Stomach smooth muscle (tissue), 2 donors: Measurements from ENCODE around the gene SLC16A13.

Source experiments
- H3K27ac ChIP-seq: one replicate; pipeline ENCODE4 v1.7.0; 2013; ENCODE audit warnings: mild to moderate bottlenecking, low read length, inconsistent platforms
- H3K27me3 ChIP-seq, 2 donors: one replicate each; pipeline ENCODE4 v1.7.0; 2013; ENCODE audit warnings: low read length in 2 of 2; ENCODE audit not compliant: insufficient read depth in 2 of 2, control insufficient read depth in 1 of 2
- H3K36me3 ChIP-seq, 2 donors: one replicate each; pipeline ENCODE4 v1.7.0; 2013; ENCODE audit warnings: low read length in 2 of 2; ENCODE audit not compliant: control insufficient read depth in 2 of 2, insufficient read depth in 2 of 2
- H3K4me1 ChIP-seq: one replicate; pipeline ENCODE4 v1.7.0; 2013; ENCODE audit warnings: low read length; ENCODE audit not compliant: control insufficient read depth, insufficient read depth
- H3K4me3 ChIP-seq, 2 donors: one replicate each; pipeline ENCODE4 v1.7.0; 2013; ENCODE audit warnings: low read length in 2 of 2
- H3K9ac ChIP-seq, 2 donors: one replicate each; pipeline ENCODE4 v1.7.0; 2013; ENCODE audit warnings: low read length in 2 of 2, mild to moderate bottlenecking in 1 of 2
- H3K9me3 ChIP-seq, 2 donors: one replicate each; pipeline ENCODE4 v1.7.0; 2013; ENCODE audit warnings: low read length in 2 of 2; ENCODE audit not compliant: control insufficient read depth in 2 of 2
- donor health status: healthy.
- donor health status: Pancreatic carcinoma.

Gene SLC16A13

DNA sequence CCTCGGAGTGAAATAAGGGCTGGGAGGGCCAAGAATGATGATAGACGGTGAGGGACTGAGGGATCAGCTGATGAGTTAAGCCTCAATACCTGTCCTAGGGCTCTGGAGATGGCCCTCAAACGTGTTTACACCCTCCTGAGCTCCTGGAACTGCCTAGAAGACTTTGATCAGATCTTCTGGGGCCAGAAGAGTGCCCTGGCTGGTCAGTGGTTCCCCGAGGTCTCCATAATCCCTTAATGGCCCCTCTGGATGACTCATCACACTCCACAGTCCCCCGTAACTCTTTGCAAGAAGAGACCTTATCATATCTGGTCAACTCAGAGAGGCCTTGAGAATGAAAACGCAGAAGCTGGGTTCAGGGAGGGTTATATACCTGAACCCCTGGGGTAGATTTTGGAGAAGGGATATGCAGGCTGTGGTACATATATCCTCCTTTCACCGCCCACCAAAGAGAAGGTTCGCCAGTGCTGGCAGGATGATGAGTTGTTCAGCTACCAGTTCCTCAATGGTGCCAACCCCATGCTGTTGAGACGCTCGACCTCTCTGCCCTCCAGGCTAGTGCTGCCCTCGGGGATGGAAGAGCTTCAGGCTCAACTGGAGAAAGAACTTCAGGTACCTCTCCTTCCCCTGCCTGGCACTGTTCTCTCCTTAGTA lies 36.8 kb upstream of the SLC16A13 start:
- Histone ChIP-seq H3K36me3 (peaks cover 24 to 29% of the 10 kb centered on the region in 2 donors), H3K27me3 (peaks cover 7 to 11% of the 10 kb centered on the region in 2 donors), H3K9me3 (no peaks in the 10 kb centered on the region), H3K27ac (no peak overlapping the region), H3K4me3 (no peak overlapping the region), H3K4me1 (peaks cover 13% of the 10 kb centered on the region), H3K9ac (no peak overlapping the region)

DNA sequence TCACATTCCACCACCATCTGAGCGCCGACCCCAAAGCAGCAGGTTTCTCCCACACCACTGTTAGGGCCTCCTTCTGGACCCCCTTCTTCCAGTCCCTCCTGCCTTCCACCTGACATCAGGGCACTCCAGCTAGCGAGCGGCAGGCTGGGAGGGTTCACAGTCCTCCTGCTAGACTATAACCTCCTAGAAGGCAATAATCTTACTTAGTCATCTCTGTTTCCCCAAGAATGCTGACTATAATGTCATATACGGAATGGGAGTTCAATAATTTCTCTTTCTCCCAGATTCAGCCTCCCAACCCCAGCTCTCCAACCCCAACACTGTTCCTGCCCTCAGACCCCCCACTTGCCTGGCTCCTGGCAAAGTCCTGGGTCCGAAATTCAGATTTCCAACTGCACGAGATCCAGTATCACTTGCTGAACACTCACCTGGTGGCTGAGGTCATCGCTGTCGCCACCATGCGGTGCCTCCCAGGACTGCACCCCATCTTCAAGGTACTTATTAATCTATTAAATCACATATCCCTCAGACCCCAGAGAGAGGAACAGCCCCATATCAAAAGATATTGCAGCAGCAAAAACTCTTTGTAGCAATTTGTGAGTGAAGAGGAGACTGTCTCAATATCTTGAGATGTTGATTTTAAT lies 34.4 kb upstream of the SLC16A13 start:
- Histone ChIP-seq H3K9ac (no peak overlapping the region), H3K27ac (no peak overlapping the region), H3K4me1 (no peaks in the 10 kb centered on the region), H3K4me3 (no peak overlapping the region), H3K9me3 (no peaks in the 10 kb centered on the region), H3K36me3 (peaks cover 24 to 29% of the 10 kb centered on the region in 2 donors), H3K27me3 (no peaks in the 10 kb centered on the region)

GRCh38 chr17:7002288-7003047 lies 33.3 kb upstream of the SLC16A13 start:
- H3K36me3 ChIP-seq, result peaks cover 24 to 29% of the 10 kb centered on the region in 2 donors
- no peaks in the 10 kb centered on the region for H3K27me3 ChIP-seq
- H3K9ac ChIP-seq, result no peak overlapping the region
- H3K27ac ChIP-seq, result no peak overlapping the region
- no peaks in the 10 kb centered on the region for H3K4me1 ChIP-seq
- no peaks in the 10 kb centered on the region for H3K9me3 ChIP-seq
- H3K4me3 ChIP-seq, result no peak overlapping the region

DNA sequence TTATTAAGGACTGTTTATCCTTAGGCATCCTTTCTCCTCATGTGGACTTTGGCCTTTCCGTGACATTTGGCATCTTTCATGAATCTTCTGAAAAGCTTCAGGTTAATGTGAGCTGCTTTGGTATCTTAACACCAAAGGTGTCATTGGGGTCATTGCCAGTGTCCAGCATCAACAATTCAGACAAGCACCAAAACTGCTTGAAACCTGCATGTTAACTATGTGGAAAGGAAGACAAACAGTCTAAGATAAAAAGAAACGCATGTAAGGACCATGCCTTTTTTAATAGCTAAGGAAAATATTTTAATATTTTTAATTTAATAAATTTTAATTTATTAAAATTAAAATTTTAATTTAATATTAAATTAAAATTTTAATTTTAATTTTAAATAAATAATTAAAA lies 32.1 kb upstream of the SLC16A13 start:
- Histone ChIP-seq H3K36me3 (peaks cover 22 to 27% of the 10 kb centered on the region in 2 donors), H3K9ac (no peak overlapping the region), H3K4me3 (no peak overlapping the region), H3K9me3 (no peaks in the 10 kb centered on the region), H3K27me3 (no peaks in the 10 kb centered on the region), H3K27ac (no peak overlapping the region), H3K4me1 (no peaks in the 10 kb centered on the region)

- H3K9me3 ChIP-seq, result no peaks in the 10 kb centered on the region
- peaks cover 19 to 22% of the 10 kb centered on the region in 2 donors for H3K36me3 ChIP-seq
- no peak overlapping the region for H3K27ac ChIP-seq
- H3K27me3 ChIP-seq, result no peaks in the 10 kb centered on the region
- peaks cover 1% of the 10 kb centered on the region for H3K4me1 ChIP-seq
- no peak overlapping the region for H3K9ac ChIP-seq
- no peak overlapping the region for H3K4me3 ChIP-seq
Measured at GRCh38 chr17:7004398-7005253, 31.2 kb upstream of the SLC16A13 start.

- Histone ChIP-seq H3K9me3 (no peaks in the 10 kb centered on the region), H3K9ac (no peak overlapping the region), H3K27ac (no peak overlapping the region), H3K4me1 (peaks cover 10% of the 10 kb centered on the region), H3K36me3 (peaks cover 15 to 17% of the 10 kb centered on the region in 2 donors), H3K4me3 (no peak overlapping the region), H3K27me3 (no peaks in the 10 kb centered on the region)
Measured at GRCh38 chr17:7005716-7006115, 30.1 kb upstream of the SLC16A13 start.

DNA sequence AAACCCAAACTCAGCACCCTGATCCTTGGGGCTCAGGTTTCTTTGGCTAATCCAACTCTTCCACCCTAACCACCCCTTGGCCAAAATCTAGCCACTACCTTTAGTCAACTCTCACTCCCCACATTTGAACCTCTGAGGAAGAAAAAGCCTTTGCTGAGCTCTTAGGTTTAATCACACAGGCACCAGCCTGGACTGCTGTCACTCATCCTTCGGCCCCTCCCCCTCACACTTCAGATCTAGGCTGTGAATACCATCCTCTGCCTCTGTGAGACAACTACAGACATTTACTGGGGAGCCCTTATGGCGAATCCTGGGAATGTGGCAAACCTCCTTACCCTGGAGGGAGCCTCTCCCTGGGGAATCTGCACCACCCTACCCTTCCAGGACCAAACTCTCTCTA lies 28.7 kb upstream of the SLC16A13 start:
- Histone ChIP-seq H3K4me3 (no peak overlapping the region), H3K9me3 (no peaks in the 10 kb centered on the region), H3K27me3 (no peaks in the 10 kb centered on the region), H3K4me1 (peaks cover 18% of the 10 kb centered on the region), H3K27ac (no peak overlapping the region), H3K36me3 (peaks cover 4 to 8% of the 10 kb centered on the region in 2 donors), H3K9ac (no peak overlapping the region)

DNA sequence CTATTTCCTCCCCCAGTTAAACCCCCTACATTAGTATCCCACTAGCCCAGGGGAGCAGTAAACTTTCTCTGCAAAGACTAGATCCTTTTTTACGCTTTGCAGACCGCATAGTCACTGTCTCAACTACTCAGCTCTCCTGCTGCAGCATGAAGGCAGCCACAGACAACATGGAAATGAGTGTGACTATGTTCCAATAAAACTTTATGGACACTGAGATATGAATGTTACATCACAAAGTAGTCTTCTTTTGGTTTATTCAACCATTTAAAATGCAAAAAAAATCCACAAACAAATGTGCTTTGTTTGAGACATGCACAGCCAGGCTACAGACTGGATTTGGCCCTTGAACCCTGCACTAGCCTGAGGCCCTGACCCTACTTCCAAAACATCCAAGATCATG lies 25.3 kb upstream of the SLC16A13 start:
- H3K4me3 ChIP-seq, result peak overlapping the region; percentile 82 to 98
- peaks cover 39% of the 10 kb centered on the region for H3K4me1 ChIP-seq
- H3K9ac ChIP-seq, result peak overlapping the region in 1 of 2 donors; percentile 22
- H3K36me3 ChIP-seq, result peaks cover 3 to 5% of the 10 kb centered on the region in 2 donors
- no peak overlapping the region for H3K27ac ChIP-seq
- H3K9me3 ChIP-seq, result no peaks in the 10 kb centered on the region
- no peaks in the 10 kb centered on the region for H3K27me3 ChIP-seq

GRCh38 chr17:7011415-7011814 lies 24.4 kb upstream of the SLC16A13 start:
- Histone ChIP-seq H3K27ac (no peak overlapping the region), H3K27me3 (no peaks in the 10 kb centered on the region), H3K4me3 (peak overlapping the region; percentile 82 to 98), H3K9ac (peak overlapping the region; percentile 89 to 93), H3K9me3 (no peaks in the 10 kb centered on the region), H3K4me1 (peaks cover 43% of the 10 kb centered on the region), H3K36me3 (peaks cover 3 to 5% of the 10 kb centered on the region in 2 donors)

DNA sequence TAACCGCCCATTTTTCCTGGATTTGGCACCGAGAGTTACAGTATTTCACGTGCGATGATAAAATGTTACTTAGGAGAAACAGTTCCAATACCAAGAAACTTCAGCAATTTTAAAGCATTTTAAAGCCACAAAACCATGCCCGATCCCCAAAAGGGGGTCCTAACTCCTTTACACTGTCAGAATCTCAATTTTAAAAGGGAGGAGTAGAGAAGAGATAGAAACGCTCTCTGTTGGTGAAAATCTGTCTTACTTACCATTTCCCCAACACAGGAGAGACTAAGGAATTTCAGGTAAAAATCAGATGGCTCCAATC lies 23.9 kb upstream of the SLC16A13 start:
- peaks cover 48% of the 10 kb centered on the region for H3K4me1 ChIP-seq
- H3K9ac ChIP-seq, result peak overlapping the region; percentile 89 to 93
- peaks cover 6 to 8% of the 10 kb centered on the region in 2 donors for H3K36me3 ChIP-seq
- no peaks in the 10 kb centered on the region for H3K9me3 ChIP-seq
- H3K27ac ChIP-seq, result peak overlapping the region; percentile 94
- no peaks in the 10 kb centered on the region for H3K27me3 ChIP-seq
- H3K4me3 ChIP-seq, result peak overlapping the region; percentile 82 to 98
